H1 (cell line): ENCODE measurements around the gene SLC25A5. TPM values are rescaled to one million over a fixed set of nuclear protein-coding genes. Genes with fewer than 3 reads are reported as not detected.

Experiments used
- CTCF ChIA-PET: fragments of 300-600 bp; sonication (Branson Sonifier 250); formaldehyde crosslinking; loops from one replicate; lab custom pipeline; 2021; ENCODE audit not compliant: partially characterized antibody; lab: Charles Lee
- POLR2A ChIA-PET: fragments of 300-600 bp; sonication (Branson Sonifier 250); formaldehyde crosslinking; loops from one replicate; lab custom pipeline; 2021; ENCODE audit warnings: inconsistent platforms; ENCODE audit not compliant: partially characterized antibody; lab: Charles Lee
- DNase-seq, 2 experiments: peaks; one replicate each; pipeline versions ENCODE4 v3.0.0 to v3.0.0-alpha.2; 2010 to 2022; ENCODE audit warnings: low spot score in 2 of 2, low read depth in 1 of 2, mixed read lengths in 1 of 2
- FAIRE-seq: peaks from 2 replicates; lab custom pipeline; 2011; peaks lifted over from hg19 to GRCh38; lab: Jason Lieb, UNC
- H2AFZ ChIP-seq: 2 replicates; pipeline ENCODE4 v1.8.1; 2012; ENCODE audit warnings: low read length, inconsistent platforms
- H2AK5ac ChIP-seq: 2 replicates; pipeline ENCODE4 v1.6.1; 2013; ENCODE audit warnings: low read depth, low read length
- H2BK120ac ChIP-seq: replicated peaks from 2 replicates; pipeline ENCODE3; 2013; ENCODE audit warnings: low read depth, low read length, inconsistent platforms
- H2BK12ac ChIP-seq: 2 replicates; pipeline ENCODE4 v1.6.1; 2013; ENCODE audit warnings: low read depth, low read length
- H2BK15ac ChIP-seq: 2 replicates; pipeline ENCODE4 v1.6.1; 2013; ENCODE audit warnings: low read length
- H2BK20ac ChIP-seq: 2 replicates; pipeline ENCODE4 v1.6.1; 2013; ENCODE audit warnings: low read length
- H2BK5ac ChIP-seq: 2 replicates; pipeline ENCODE4 v1.6.1; 2013; ENCODE audit warnings: low read depth, low read length
- H3K14ac ChIP-seq: 2 replicates; pipeline ENCODE4 v1.6.1; 2013; ENCODE audit warnings: inconsistent platforms; ENCODE audit not compliant: insufficient read length
- H3K18ac ChIP-seq: 2 replicates; pipeline ENCODE4 v1.6.1; 2013; ENCODE audit warnings: low read length; ENCODE audit errors: extremely low read depth
- H3K23ac ChIP-seq: 2 replicates; pipeline ENCODE4 v1.6.1; 2013; ENCODE audit warnings: inconsistent platforms; ENCODE audit not compliant: insufficient read length
- H3K23me2 ChIP-seq: 2 replicates; pipeline ENCODE4 v1.6.1; 2013; ENCODE audit warnings: low read depth, low read length
- H3K27ac ChIP-seq: 2 replicates; pipeline ENCODE4 v1.6.1; 2011; ENCODE audit warnings: low read depth, low read length, inconsistent platforms
- H3K27me3 ChIP-seq, 4 experiments: replicated peaks in 1 of 4; 1 replicate in 1 of 4; 2 replicates in 3 of 4; pipeline versions ENCODE4 v1.6.1 to v1.8.1; 2011 to 2013; ENCODE audit warnings: low read length in 3 of 4, mild to moderate bottlenecking in 3 of 4, inconsistent platforms in 2 of 4, mixed read lengths in 2 of 4, moderate library complexity in 1 of 4; ENCODE audit not compliant: control insufficient read depth in 3 of 4, insufficient read depth in 3 of 4; ENCODE audit errors: extremely low read depth in 1 of 4
- H3K36me3 ChIP-seq, 4 experiments: 2 replicates each; pipeline versions ENCODE4 v1.6.1 to v1.8.1; 2011 to 2013; ENCODE audit warnings: mild to moderate bottlenecking in 4 of 4, low read length in 3 of 4, moderate library complexity in 2 of 4, control low read depth in 1 of 4, inconsistent platforms in 1 of 4; ENCODE audit not compliant: insufficient read depth in 4 of 4, control insufficient read depth in 2 of 4
- H3K4ac ChIP-seq: replicated peaks from 2 replicates; pipeline ENCODE3; 2013; ENCODE audit warnings: low read length, low read depth, mixed read lengths, inconsistent platforms; ENCODE audit not compliant: insufficient read length
- H3K4me1 ChIP-seq, 4 experiments: replicated peaks in 1 of 4; 1 replicate in 1 of 4; 2 replicates in 3 of 4; pipeline versions ENCODE4 v1.6.1 to v1.8.1; 2011 to 2013; ENCODE audit warnings: low read length in 3 of 4, inconsistent platforms in 2 of 4, mixed read lengths in 1 of 4; ENCODE audit not compliant: insufficient read depth in 4 of 4, control insufficient read depth in 3 of 4
- H3K4me2 ChIP-seq, 2 experiments: 2 replicates each; pipeline versions ENCODE4 v1.6.1 to v1.8.1; 2011 to 2013; ENCODE audit warnings: low read depth in 2 of 2, low read length in 2 of 2, control low read depth in 1 of 2, inconsistent platforms in 1 of 2, mild to moderate bottlenecking in 1 of 2; ENCODE audit not compliant: insufficient read depth in 1 of 2
- H3K4me3 ChIP-seq, 4 experiments: fragments of 200-600, 300-600 bp in 1 of 4; sonication (generic), shearing (Covaris generic), sonication (Bioruptor Twin) in 1 of 4; 2 replicates each; pipeline versions ENCODE4 v1.5.1 to v1.8.1; 2011 to 2016; ENCODE audit warnings: low read length in 4 of 4, low read depth in 3 of 4, control low read depth in 2 of 4, inconsistent platforms in 2 of 4, mild to moderate bottlenecking in 2 of 4, mixed read lengths in 1 of 4, moderate library complexity in 1 of 4; ENCODE audit not compliant: insufficient read depth in 2 of 4; ENCODE audit errors: extremely low read depth in 1 of 4
- H3K56ac ChIP-seq: replicated peaks from 2 replicates; pipeline ENCODE3; 2013; ENCODE audit warnings: low read depth, mild to moderate bottlenecking, mixed read lengths, low read length, inconsistent platforms; ENCODE audit not compliant: insufficient read length
- H3K79me1 ChIP-seq: 2 replicates; pipeline ENCODE4 v1.6.1; 2013; ENCODE audit warnings: low read depth, low read length, control low read depth
- H3K79me2 ChIP-seq, 2 experiments: 2 replicates each; pipeline versions ENCODE4 v1.6.1 to v1.8.1; 2012 to 2013; ENCODE audit warnings: low read length in 2 of 2, mild to moderate bottlenecking in 2 of 2, inconsistent platforms in 1 of 2; ENCODE audit not compliant: insufficient read depth in 2 of 2, control insufficient read depth in 1 of 2
- H3K9ac ChIP-seq, 4 experiments: replicated peaks in 1 of 4; 1 replicate in 1 of 4; 2 replicates in 3 of 4; pipeline versions ENCODE4 v1.6.1 to v1.8.1; 2011 to 2013; ENCODE audit warnings: low read depth in 3 of 4, low read length in 3 of 4, control low read depth in 2 of 4, mild to moderate bottlenecking in 2 of 4, moderate library complexity in 2 of 4, inconsistent platforms in 1 of 4; ENCODE audit errors: extremely low read depth in 1 of 4
- H3K9me3 ChIP-seq, 2 experiments: 2 replicates each; pipeline versions ENCODE4 v1.6.1 to v1.8.1; 2012 to 2013; ENCODE audit warnings: mild to moderate bottlenecking in 2 of 2, moderate library complexity in 2 of 2, control low read depth in 1 of 2, inconsistent platforms in 1 of 2, low read depth in 1 of 2, low read length in 1 of 2, mixed read lengths in 1 of 2; ENCODE audit not compliant: insufficient read depth in 2 of 2
- H4K20me1 ChIP-seq, 2 experiments: replicated peaks in 1 of 2; 2 replicates each; pipeline versions ENCODE3 to v1.8.1; 2011 to 2013; ENCODE audit warnings: inconsistent platforms in 2 of 2, low read length in 2 of 2, mild to moderate bottlenecking in 1 of 2; ENCODE audit not compliant: insufficient read depth in 2 of 2, control insufficient read depth in 1 of 2
- H4K5ac ChIP-seq: 2 replicates; pipeline ENCODE4 v1.6.1; 2013; ENCODE audit warnings: low read length, low read depth, mixed read lengths, inconsistent platforms; ENCODE audit not compliant: insufficient read length
- H4K8ac ChIP-seq: 2 replicates; pipeline ENCODE4 v1.8.0; 2013; ENCODE audit warnings: mild to moderate bottlenecking, moderate library complexity, low read length, inconsistent platforms; ENCODE audit not compliant: insufficient read depth; ENCODE audit errors: extremely low read depth
- H4K91ac ChIP-seq: replicated peaks from 2 replicates; pipeline ENCODE3; 2013; ENCODE audit warnings: low read length, mixed read lengths, inconsistent platforms; ENCODE audit not compliant: insufficient read length
- BRCA1 ChIP-seq: IDR thresholded peaks from 2 replicates; pipeline ENCODE4 v1.6.1; 2012; ENCODE audit warnings: low read depth, low read length, improper control_type of control experiment
- CBX5 ChIP-seq: fragments of 300-800, 300-1000 bp; sonication (generic); IDR thresholded peaks from 2 replicates; pipeline ENCODE4 v1.7.1; 2016; ENCODE audit warnings: antibody characterized with exemption, low read length, low read depth
- CTBP2 ChIP-seq: IDR thresholded peaks from 2 replicates; pipeline ENCODE4 v1.7.0; 2011; ENCODE audit warnings: borderline replicate concordance, mild to moderate bottlenecking, moderate library complexity, mixed read lengths, low read length; ENCODE audit not compliant: insufficient read depth, insufficient read length
- EP300 ChIP-seq, 2 experiments: IDR thresholded peaks; 1 replicate in 1 of 2; 2 replicates in 1 of 2; pipeline ENCODE4 v1.6.1; 2011 to 2012; ENCODE audit warnings: low read depth in 2 of 2, low read length in 2 of 2, mild to moderate bottlenecking in 2 of 2, borderline replicate concordance in 1 of 2, inconsistent platforms in 1 of 2, moderate library complexity in 1 of 2
- GABPA ChIP-seq: IDR thresholded peaks from 2 replicates; pipeline ENCODE4 v1.6.1; 2011; ENCODE audit warnings: mild to moderate bottlenecking, low read length, moderate library complexity, borderline replicate concordance; ENCODE audit not compliant: insufficient read depth
- HDAC6 ChIP-seq: IDR thresholded peaks from one replicate; pipeline ENCODE4 v1.7.1; 2012; ENCODE audit warnings: low read depth, mild to moderate bottlenecking, inconsistent platforms, low read length, moderate library complexity
- MAFK ChIP-seq: IDR thresholded peaks from 2 replicates; pipeline ENCODE4 v1.6.1; 2012; ENCODE audit warnings: low read depth, mild to moderate bottlenecking, improper control_type of control experiment, low read length
- POLR2A ChIP-seq, 2 experiments: IDR thresholded peaks; 1 replicate in 1 of 2; 2 replicates in 1 of 2; pipeline ENCODE4 v1.6.1; 2011; ENCODE audit warnings: low read depth in 2 of 2, low read length in 2 of 2, mild to moderate bottlenecking in 2 of 2; ENCODE audit errors: control extremely low read depth in 1 of 2
- POLR2AphosphoS5 ChIP-seq: IDR thresholded peaks from 2 replicates; pipeline ENCODE4 v1.6.1; 2011; ENCODE audit warnings: low read depth, low read length
- SIRT6 ChIP-seq: IDR thresholded peaks from one replicate; pipeline ENCODE4 v1.7.1; 2012; ENCODE audit warnings: low read length, inconsistent platforms
- SP1 ChIP-seq: IDR thresholded peaks from 2 replicates; pipeline ENCODE4 v1.6.1; 2011; ENCODE audit warnings: low read depth, low read length
- SRF ChIP-seq: IDR thresholded peaks from 2 replicates; pipeline ENCODE4 v1.6.1; 2011; ENCODE audit warnings: mild to moderate bottlenecking, low read depth, low read length, moderate library complexity
- TAF7 ChIP-seq: optimal IDR thresholded peaks from 2 replicates; pipeline ENCODE3; 2011; ENCODE audit warnings: low read depth, mild to moderate bottlenecking, inconsistent platforms, low read length, moderate library complexity, borderline replicate concordance
- WGBS, 2 experiments: shearing (Covaris generic) in 1 of 2; methylation state at CpG; one replicate each; pipeline versions ENCODE4 v1.1.6 to v1.1.7; 2013 to 2015; ENCODE audit warnings: low lambda C conversion rate in 2 of 2, mixed read lengths in 2 of 2, inconsistent platforms in 1 of 2, low coverage in 1 of 2, missing lambda C conversion rate in 1 of 2; ENCODE audit not compliant: insufficient replicate concordance in 2 of 2, insufficient coverage in 1 of 2, insufficient read length in 1 of 2; ENCODE audit errors: extremely low coverage in 1 of 2, missing lambda C conversion rate in 1 of 2; 5-methylcytosine and 5-hydroxymethylcytosine counted together
- polyA plus RNA-seq, 7 experiments: library from polyadenylated mRNA; depleted of rRNA in 3 of 7; stranded (reverse) in 5 of 7; unstranded in 2 of 7; fragments of >200 nt in 5 of 7; fragments of 200-250 nt in 2 of 7; gene quantifications; 1 replicate in 5 of 7; 2 replicates in 1 of 7; 4 replicates in 1 of 7; pipeline versions ENCODE4 v1.2.1 to v1.2.3, GENCODE V29; 2011 to 2013; ENCODE audit warnings: missing spikeins in 2 of 7, mixed read lengths in 2 of 7
- total RNA-seq: library from RNA; stranded (reverse); fragmentation: NEBNext Ultra II Directional; extraction: Animal tissue kit (Norgen Biotek cat#: 25700); gene quantifications from 2 replicates; pipeline ENCODE4 v1.2.1, GENCODE V29; 2021

The SLC25A5 gene
- total and polyA plus RNA-seq, 2 of the 8 experiments (the other 6 are each of a cell fraction or from before 2014, with no cell fraction given), result 512 to 727 TPM

GRCh38 chrX:119474615-119475388, 6.6 kb downstream of the SLC25A5 start:
- H4K20me1 ChIP-seq, result peaks cover 0 to 3% of the 10 kb centered on the region in 2 experiments
- no peaks in the 10 kb centered on the region for H3K79me2 ChIP-seq
- no peak overlapping the region for H2BK5ac ChIP-seq
- H3K4me2 ChIP-seq, result no peak overlapping the region
- no peak overlapping the region for H4K91ac ChIP-seq
- H3K4ac ChIP-seq, result no peak overlapping the region
- H3K14ac ChIP-seq, result no peak overlapping the region
- no peak overlapping the region for H2BK20ac ChIP-seq
- no peak overlapping the region for H4K5ac ChIP-seq
- 89% methylated on average over 19 of the region's 23 CpGs; no CpG with 5 or more reads in 1 of the 2 experiments for WGBS, 2 experiments
- no peak overlapping the region for H3K27ac ChIP-seq
- FAIRE-seq, result no peak
- H2BK15ac ChIP-seq, result no peak overlapping the region
- H3K56ac ChIP-seq, result no peak overlapping the region
- no peak for DNase-seq
- no peaks in the 10 kb centered on the region for H3K23me2 ChIP-seq
- no peak overlapping the region for H2BK120ac ChIP-seq
- no peak overlapping the region for H3K4me3 ChIP-seq
- no peak overlapping the region for H3K23ac ChIP-seq
- peaks cover 0 to 17% (median 12%) of the 10 kb centered on the region in 4 experiments; a peak in 6 of 8 replicates for H3K36me3 ChIP-seq
- no peak overlapping the region for H2AFZ ChIP-seq
- no peak overlapping the region for H3K18ac ChIP-seq
- POLR2A ChIA-PET, result interaction anchor here (0.6 kb wide), 1 partner anchor 99 kb away, joined by 3 read pairs; no protein-coding TSS in a partner anchor
- no peak overlapping the region for H2BK12ac ChIP-seq
- H3K9ac ChIP-seq, result no peak overlapping the region
- CTCF ChIA-PET, result interaction anchor here (1.0 to 6.3 kb wide), 3 partner anchors 8 to 20 kb away, joined by 4 to 27 read pairs (median 4); no protein-coding TSS in a partner anchor
- H3K27me3 ChIP-seq, result no peaks in the 10 kb centered on the region
- H3K4me1 ChIP-seq, result 0 out of 7 replicates have a peak, but pooled peaks cover 0 to under 1% (median 0%) of the 10 kb centered on the region in 4 experiments
- H2AK5ac ChIP-seq, result no peak overlapping the region
- no peak overlapping the region for H4K8ac ChIP-seq
- H3K79me1 ChIP-seq, result no peaks in the 10 kb centered on the region
- no peaks in the 10 kb centered on the region for H3K9me3 ChIP-seq
- TF ChIP-seq CBX5, result no peak
- TF ChIP-seq GABPA, result no peak
- TF ChIP-seq POLR2AphosphoS5, result no peak
- TF ChIP-seq SIRT6, result no peak
- no peak for TF ChIP-seq SP1
- TF ChIP-seq EP300 (IDR thresholded peaks at IDR 0.05; ENCODE audit: borderline replicate concordance in 1 of 2, low read depth in 2 of 2, low read length in 2 of 2), result no peak
- no peak for TF ChIP-seq POLR2A (IDR thresholded peaks at IDR 0.05; ENCODE audit: control extremely low read depth in 1 of 2, low read depth in 2 of 2, low read length in 2 of 2)
- no peak for TF ChIP-seq HDAC6
- TF ChIP-seq MAFK, result no peak
- TF ChIP-seq SRF, result no peak
- TF ChIP-seq BRCA1, result no peak
- TF ChIP-seq TAF7, result no peak
- no peak for TF ChIP-seq CTBP2
